ENCODE measurements around the gene FBXW11.

Gene FBXW11

DNA sequence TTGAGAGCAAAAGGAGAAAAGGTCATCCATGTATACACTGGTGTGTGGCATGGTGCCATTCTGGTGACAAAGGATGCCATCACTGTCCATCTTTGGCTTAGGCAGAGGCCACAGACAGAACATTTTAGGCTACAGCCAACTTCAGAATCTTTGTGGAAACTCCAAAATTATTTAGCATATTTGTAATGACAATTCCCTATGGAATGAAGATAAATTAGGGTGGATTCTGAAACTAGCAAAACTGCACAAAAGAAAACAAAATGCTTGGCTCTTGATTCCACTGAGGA is 92.5 kb downstream of the FBXW11 start:
- Histone ChIP-seq H3K27ac (no peak overlapping the region), H3K4me3 (no peak overlapping the region)
- TF ChIP-seq, protein P1, sequence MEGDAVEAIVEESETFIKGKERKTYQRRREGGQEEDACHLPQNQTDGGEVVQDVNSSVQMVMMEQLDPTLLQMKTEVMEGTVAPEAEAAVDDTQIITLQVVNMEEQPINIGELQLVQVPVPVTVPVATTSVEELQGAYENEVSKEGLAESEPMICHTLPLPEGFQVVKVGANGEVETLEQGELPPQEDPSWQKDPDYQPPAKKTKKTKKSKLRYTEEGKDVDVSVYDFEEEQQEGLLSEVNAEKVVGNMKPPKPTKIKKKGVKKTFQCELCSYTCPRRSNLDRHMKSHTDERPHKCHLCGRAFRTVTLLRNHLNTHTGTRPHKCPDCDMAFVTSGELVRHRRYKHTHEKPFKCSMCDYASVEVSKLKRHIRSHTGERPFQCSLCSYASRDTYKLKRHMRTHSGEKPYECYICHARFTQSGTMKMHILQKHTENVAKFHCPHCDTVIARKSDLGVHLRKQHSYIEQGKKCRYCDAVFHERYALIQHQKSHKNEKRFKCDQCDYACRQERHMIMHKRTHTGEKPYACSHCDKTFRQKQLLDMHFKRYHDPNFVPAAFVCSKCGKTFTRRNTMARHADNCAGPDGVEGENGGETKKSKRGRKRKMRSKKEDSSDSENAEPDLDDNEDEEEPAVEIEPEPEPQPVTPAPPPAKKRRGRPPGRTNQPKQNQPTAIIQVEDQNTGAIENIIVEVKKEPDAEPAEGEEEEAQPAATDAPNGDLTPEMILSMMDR (IDR thresholded peaks at IDR 0.05) = no peak
- no peak for DNase-seq (ENCODE audit: low spot score)

DNA sequence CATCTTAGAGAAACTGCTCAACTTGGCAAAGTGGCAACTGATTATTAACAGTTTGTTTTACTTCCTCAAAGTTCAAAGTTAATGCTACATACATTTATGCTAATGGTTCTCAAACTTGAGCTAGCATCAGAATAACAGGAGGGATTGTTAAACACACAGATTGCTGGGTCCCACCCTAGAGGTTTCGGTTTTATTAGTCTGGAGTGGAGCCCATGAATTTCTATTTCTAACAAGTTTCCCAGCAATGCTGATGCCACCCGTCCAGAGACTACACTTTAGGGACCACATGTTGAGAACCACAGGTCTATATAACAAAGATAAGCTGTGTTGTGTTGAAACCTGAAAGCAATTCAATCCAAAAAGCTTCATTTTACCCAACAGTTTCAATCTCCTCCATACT is 95.3 kb downstream of the FBXW11 start:
- TF ChIP-seq, protein P1 (IDR thresholded peaks at IDR 0.05) = no peak
- DNase-seq (ENCODE audit: low spot score) = no peak
- Histone ChIP-seq H3K4me3 (no peak overlapping the region), H3K27ac (no peak overlapping the region)

DNA sequence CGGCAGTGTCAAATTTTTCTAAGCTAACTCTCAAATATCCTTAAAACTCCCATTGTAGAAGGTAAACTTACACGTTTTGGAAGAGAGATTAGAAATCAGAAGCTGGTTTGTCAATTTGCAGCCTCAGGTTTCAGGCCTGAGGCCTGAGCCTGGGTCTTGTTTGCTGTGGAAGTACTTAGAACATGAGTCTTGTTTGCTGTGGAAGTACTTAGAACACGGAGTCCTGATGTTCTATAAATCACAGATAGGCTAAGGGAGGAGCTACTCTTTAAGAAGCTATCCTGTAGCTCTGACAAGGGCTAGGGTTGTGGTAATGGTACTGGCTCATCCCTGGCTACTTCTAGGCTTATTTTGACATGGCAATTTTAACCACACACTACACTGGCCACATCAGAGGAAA is 97.8 kb downstream of the FBXW11 start:
- TF ChIP-seq, protein P1 (IDR thresholded peaks at IDR 0.05) = no peak
- H3K27ac ChIP-seq = no peak overlapping the region
- H3K4me3 ChIP-seq = no peak overlapping the region
- no peak for DNase-seq (ENCODE audit: low spot score)

DNA sequence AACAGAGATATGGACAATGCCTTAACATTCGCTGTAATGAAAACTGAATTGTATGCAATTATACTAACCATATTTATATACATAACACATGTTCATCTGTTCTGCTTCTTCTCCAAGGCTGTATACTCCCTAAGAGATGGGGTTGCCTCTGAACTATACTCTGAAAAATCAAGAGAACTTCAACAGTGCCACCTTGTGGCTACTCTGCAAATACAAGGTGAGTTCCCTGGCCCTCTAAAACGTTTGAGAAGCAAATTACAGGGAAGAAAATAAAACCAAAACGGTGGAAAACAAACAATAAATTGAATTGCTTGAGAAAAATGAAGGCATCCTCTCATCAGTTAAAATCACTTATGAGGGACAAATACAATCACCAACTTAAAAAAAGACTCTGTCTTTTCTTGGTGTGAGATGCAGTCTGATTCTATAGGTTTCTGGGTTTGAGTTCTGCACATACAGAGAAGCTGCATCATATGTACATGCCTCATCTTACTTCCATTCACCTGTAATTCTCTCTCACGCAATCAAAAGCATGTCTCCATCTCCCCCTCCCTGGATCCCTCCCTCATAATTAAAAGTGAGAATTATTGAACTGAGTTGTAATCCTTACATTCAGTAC is 98.6 kb downstream of the FBXW11 start:
- TF ChIP-seq, protein P1 (IDR thresholded peaks at IDR 0.05) = peak; percentile 56
- DNase-seq (ENCODE audit: low spot score) = no peak
- no peak overlapping the region for H3K4me3 ChIP-seq
- no peak overlapping the region for H3K27ac ChIP-seq

DNA sequence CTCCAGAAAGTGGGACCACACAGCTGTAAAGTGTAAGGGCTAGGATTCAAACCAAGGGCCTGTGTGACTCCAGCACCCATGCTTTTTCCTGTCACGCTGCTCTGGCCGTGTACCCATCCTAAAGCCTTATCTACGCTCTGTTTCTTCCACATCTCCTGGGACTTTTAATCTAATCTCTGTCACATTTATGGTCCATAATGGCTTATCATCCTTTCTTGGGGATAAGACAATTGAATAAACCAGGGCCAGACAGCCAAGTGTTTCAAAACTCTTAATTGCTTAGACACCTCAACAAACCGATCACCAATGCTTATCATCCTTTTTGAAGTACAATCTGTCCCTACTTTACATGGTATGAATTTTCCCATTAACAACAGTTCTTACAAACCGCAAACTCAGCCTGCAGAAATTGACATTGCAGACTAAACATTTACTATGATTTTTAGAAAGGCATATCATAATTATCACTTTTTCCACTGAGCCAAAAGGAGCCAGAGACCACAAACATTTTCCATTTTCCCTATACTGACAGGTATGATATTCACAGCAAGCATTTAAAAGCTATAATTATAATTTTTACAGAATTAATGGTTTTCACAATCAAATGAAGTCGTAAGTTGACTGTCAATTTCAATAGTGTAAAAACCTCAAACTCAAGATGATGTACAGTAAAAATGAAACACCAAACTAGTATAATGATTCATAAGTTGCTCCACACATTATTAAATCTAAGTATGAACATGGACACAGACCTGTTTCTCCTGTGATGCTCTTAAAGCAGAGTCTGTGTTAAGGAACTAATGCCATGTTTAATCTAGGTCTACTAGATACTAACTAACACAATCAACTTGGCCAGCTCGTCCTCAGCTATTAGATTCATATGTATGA is 99.5 kb downstream of the FBXW11 start:
- Histone ChIP-seq H3K4me3 (no peak overlapping the region), H3K27ac (no peak overlapping the region)
- DNase-seq (ENCODE audit: low spot score) = no peak
- TF ChIP-seq, protein P1 (IDR thresholded peaks at IDR 0.05) = no peak

DNA sequence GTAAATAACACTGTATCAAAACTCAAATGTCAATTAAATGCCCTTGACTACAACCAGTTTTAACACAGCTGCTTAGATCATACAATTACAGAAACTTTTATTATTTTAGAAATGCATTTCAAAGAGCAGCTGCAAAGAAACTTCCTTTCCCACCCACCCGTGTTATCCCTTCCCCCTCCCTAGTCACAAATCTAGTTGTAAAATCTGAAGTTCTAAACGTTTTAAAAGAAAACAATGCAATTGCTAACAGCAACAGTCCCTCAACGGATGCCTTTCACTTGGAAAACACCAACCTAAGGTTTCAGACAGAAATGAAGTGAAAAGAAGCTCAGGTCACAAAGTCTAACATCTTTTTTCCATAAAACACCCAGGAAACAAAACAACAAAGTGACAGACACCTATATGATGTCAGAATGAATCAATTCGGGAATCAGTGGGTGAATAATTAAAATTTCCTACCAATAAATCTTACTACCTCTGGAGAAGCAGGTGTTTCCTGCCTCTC is 100.3 kb downstream of the FBXW11 start:
- Histone ChIP-seq H3K4me3 (no peak overlapping the region), H3K27ac (no peak overlapping the region)
- no peak for DNase-seq (ENCODE audit: low spot score)
- TF ChIP-seq, protein P1 (IDR thresholded peaks at IDR 0.05) = no peak

DNA sequence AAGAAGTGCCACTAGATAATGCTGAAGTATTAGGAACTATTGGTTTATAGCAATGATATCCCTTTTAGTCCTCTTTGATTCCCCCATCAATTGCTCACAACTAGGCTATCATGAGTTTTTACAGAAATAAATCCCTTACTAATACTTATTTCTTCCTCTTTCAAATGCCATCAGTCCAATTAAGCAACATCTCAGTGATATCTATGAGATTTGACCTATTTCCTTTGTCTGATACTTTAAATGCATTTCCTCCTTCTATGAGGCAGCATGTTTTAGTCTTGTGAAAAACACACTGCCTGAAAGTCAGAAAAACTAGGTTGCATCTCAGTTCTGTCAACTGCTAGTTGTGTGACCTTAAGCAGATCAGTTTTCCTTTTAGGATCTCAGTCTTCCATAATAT is 101.6 kb downstream of the FBXW11 start:
- H3K4me3 ChIP-seq = no peak overlapping the region
- DNase-seq (ENCODE audit: low spot score) = no peak
- TF ChIP-seq, protein P1 (IDR thresholded peaks at IDR 0.05) = no peak
- H3K27ac ChIP-seq = no peak overlapping the region

Measured in coronary artery (tissue), 2 donors.